NB4 (cell line): ENCODE measurements around the gene PAM.

Experiments used
- POLR2A ChIP-seq: IDR thresholded peaks from 2 replicates; pipeline ENCODE4 v1.6.1; 2011; ENCODE audit warnings: mild to moderate bottlenecking; ENCODE audit not compliant: insufficient read length; ENCODE audit errors: extremely low read depth
- TF ChIP-seq, protein P1 (sequence below): IDR thresholded peaks from one replicate; pipeline ENCODE4 v1.5.1; 2012; ENCODE audit warnings: low read depth, low read length

GRCh38 chr5:102932781-102933180, 177.7 kb downstream of the PAM start:
- TF ChIP-seq, protein P1, sequence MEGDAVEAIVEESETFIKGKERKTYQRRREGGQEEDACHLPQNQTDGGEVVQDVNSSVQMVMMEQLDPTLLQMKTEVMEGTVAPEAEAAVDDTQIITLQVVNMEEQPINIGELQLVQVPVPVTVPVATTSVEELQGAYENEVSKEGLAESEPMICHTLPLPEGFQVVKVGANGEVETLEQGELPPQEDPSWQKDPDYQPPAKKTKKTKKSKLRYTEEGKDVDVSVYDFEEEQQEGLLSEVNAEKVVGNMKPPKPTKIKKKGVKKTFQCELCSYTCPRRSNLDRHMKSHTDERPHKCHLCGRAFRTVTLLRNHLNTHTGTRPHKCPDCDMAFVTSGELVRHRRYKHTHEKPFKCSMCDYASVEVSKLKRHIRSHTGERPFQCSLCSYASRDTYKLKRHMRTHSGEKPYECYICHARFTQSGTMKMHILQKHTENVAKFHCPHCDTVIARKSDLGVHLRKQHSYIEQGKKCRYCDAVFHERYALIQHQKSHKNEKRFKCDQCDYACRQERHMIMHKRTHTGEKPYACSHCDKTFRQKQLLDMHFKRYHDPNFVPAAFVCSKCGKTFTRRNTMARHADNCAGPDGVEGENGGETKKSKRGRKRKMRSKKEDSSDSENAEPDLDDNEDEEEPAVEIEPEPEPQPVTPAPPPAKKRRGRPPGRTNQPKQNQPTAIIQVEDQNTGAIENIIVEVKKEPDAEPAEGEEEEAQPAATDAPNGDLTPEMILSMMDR = no peak
- TF ChIP-seq POLR2A = no peak
